NT2/D1 (cell line): Measurements from ENCODE around the gene MCAT.

ENCODE experiments used
- DNase-seq: peaks from one replicate; pipeline ENCODE4 v3.0.0-alpha.2; 2011; ENCODE audit warnings: low read depth, low spot score
- H3K27me3 ChIP-seq: 2 replicates; pipeline ENCODE4 v1.6.0; 2011; ENCODE audit warnings: mild to moderate bottlenecking; ENCODE audit not compliant: insufficient read length, insufficient read depth
- H3K36me3 ChIP-seq: 2 replicates; pipeline ENCODE4 v1.6.1; 2011; ENCODE audit warnings: mild to moderate bottlenecking, low read length, mixed read lengths; ENCODE audit not compliant: insufficient read depth, insufficient read length
- H3K4me1 ChIP-seq: 2 replicates; pipeline ENCODE4 v1.5.1; 2011; ENCODE audit not compliant: insufficient read depth, insufficient read length
- H3K4me3 ChIP-seq: 2 replicates; pipeline ENCODE4 v1.5.1; 2011; ENCODE audit warnings: low read depth; ENCODE audit not compliant: insufficient read length
- H3K9ac ChIP-seq: 2 replicates; pipeline ENCODE4 v1.6.0; 2011; ENCODE audit warnings: low read depth; ENCODE audit not compliant: insufficient read length
- H3K9me3 ChIP-seq: 2 replicates; pipeline ENCODE4 v1.5.1; 2011; ENCODE audit warnings: mild to moderate bottlenecking, low read length; ENCODE audit not compliant: insufficient read depth
- SUZ12 ChIP-seq: IDR thresholded peaks from 2 replicates; pipeline ENCODE4 v1.6.1; 2011; ENCODE audit not compliant: insufficient read length, insufficient read depth; ENCODE audit errors: extremely low read depth
- YY1 ChIP-seq: IDR thresholded peaks from 2 replicates; pipeline ENCODE4 v1.6.1; 2011; ENCODE audit not compliant: insufficient read length, insufficient read depth
- ZNF274 ChIP-seq: IDR thresholded peaks from 2 replicates; pipeline ENCODE4 v1.6.1; 2011; ENCODE audit warnings: mild to moderate bottlenecking, low read depth, low read length

The MCAT gene

DNA sequence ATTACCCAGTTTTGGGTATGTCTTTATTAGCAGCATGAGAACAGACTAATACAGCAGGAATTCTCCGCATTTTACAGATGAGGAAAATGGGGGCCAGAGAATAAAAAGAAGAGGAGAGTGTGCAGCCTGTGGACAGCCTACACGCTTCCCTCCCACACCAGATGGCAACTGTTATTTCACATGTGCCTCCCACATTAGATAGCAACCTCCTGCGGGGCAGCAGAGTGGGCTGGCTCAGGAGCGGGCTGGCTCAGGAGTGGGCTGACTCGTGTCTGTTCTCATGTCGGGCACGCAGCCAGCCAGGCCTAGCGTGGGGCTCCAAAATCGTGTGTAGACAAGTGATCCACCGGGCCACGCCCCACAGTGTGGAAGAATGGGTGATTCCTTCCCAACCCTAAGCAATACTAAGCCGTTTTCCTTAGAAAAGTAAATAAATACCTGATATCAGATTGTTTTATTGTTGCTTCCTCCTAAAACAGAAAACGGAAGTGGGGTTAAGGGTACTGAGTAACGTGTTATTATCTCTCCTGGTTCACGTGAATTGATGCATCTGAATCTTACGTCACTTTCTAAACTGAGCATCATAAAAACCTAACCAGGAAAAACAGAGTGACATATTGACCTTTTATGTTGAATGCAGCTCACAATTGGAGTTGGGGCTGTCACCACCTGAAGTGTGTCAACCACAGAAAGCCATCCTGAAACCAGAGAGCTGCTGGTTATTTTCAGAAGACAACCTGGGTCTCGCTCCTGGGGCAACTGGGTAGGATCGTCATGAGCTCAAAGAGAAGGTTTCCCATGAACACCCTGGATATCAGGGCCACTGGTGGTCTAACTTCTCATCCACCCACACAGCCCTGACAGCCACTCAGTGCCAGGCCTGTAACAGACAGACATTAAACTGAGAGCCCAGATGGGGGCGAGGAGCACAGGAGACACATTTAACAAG, 57.3 kb downstream of the MCAT start:
- Histone ChIP-seq H3K9me3 (no peaks in the 10 kb centered on the region), H3K4me1 (no peaks in the 10 kb centered on the region), H3K27me3 (no peaks in the 10 kb centered on the region), H3K4me3 (no peak overlapping the region), H3K36me3 (peaks cover 2% of the 10 kb centered on the region), H3K9ac (no peak overlapping the region)
- no peak for DNase-seq
- TF ChIP-seq YY1 (no peak), ZNF274 (no peak), SUZ12 (no peak)
